Adipocyte (in vitro differentiated cells): Measurements from ENCODE around the gene CIDEB.

Experiments used
- DNase-seq: peaks from one replicate; pipeline ENCODE4 v3.0.0-alpha.2; 2015; ENCODE audit warnings: low read depth
- H3K27me3 ChIP-seq: replicated peaks from 2 replicates; pipeline ENCODE4 v1.7.0; 2013; ENCODE audit warnings: mild to moderate bottlenecking, low read length, moderate library complexity; ENCODE audit not compliant: control insufficient read depth, insufficient read depth
- H3K36me3 ChIP-seq: 2 replicates; pipeline ENCODE4 v1.7.0; 2013; ENCODE audit warnings: low read length, mild to moderate bottlenecking, moderate library complexity; ENCODE audit not compliant: control insufficient read depth, insufficient read depth, severe bottlenecking
- H3K4me1 ChIP-seq: 2 replicates; pipeline ENCODE4 v1.7.0; 2013; ENCODE audit warnings: mild to moderate bottlenecking, low read length, moderate library complexity; ENCODE audit not compliant: control insufficient read depth, insufficient read depth
- H3K4me3 ChIP-seq: 2 replicates; pipeline ENCODE4 v1.7.0; 2013; ENCODE audit warnings: mild to moderate bottlenecking, low read length, moderate library complexity
- H3K9ac ChIP-seq: 2 replicates; pipeline ENCODE4 v1.7.0; 2013; ENCODE audit warnings: mild to moderate bottlenecking, low read length, moderate library complexity
- H3K9me3 ChIP-seq: 2 replicates; pipeline ENCODE4 v1.7.0; 2013; ENCODE audit warnings: mild to moderate bottlenecking, low read length, moderate library complexity; ENCODE audit not compliant: control insufficient read depth

Gene CIDEB

GRCh38 chr14:24261969-24262327 is 45.8 kb downstream of the CIDEB start:
- Histone ChIP-seq H3K9me3 (no peaks in the 10 kb centered on the region), H3K36me3 (peaks cover 17% of the 10 kb centered on the region), H3K4me3 (no peak overlapping the region), H3K4me1 (peaks cover 10% of the 10 kb centered on the region), H3K9ac (no peak overlapping the region), H3K27me3 (no peaks in the 10 kb centered on the region)
- no peak for DNase-seq

- peaks cover 12% of the 10 kb centered on the region for H3K36me3 ChIP-seq
- DNase-seq: no peak
- H3K9me3 ChIP-seq: no peaks in the 10 kb centered on the region
- H3K4me1 ChIP-seq: peaks cover 10% of the 10 kb centered on the region
- no peak overlapping the region for H3K9ac ChIP-seq
- no peaks in the 10 kb centered on the region for H3K27me3 ChIP-seq
- H3K4me3 ChIP-seq: no peak overlapping the region
Observed at GRCh38 chr14:24261256-24261968, 46.4 kb downstream of the CIDEB start.

- DNase-seq: no peak
- Histone ChIP-seq H3K27me3 (no peaks in the 10 kb centered on the region), H3K9me3 (no peaks in the 10 kb centered on the region), H3K4me3 (no peak overlapping the region), H3K9ac (no peak overlapping the region), H3K36me3 (peaks cover 7% of the 10 kb centered on the region), H3K4me1 (peaks cover 10% of the 10 kb centered on the region)
Observed at GRCh38 chr14:24260780-24261157, 47.0 kb downstream of the CIDEB start.

- H3K4me1 ChIP-seq: peaks cover 10% of the 10 kb centered on the region
- no peaks in the 10 kb centered on the region for H3K9me3 ChIP-seq
- no peak overlapping the region for H3K9ac ChIP-seq
- H3K27me3 ChIP-seq: no peaks in the 10 kb centered on the region
- no peak for DNase-seq
- H3K4me3 ChIP-seq: no peak overlapping the region
- H3K36me3 ChIP-seq: peaks cover under 1% of the 10 kb centered on the region
Observed at GRCh38 chr14:24260026-24260779, 47.6 kb downstream of the CIDEB start.

- Histone ChIP-seq H3K9me3 (no peaks in the 10 kb centered on the region), H3K4me1 (peaks cover 10% of the 10 kb centered on the region), H3K9ac (no peak overlapping the region), H3K27me3 (no peaks in the 10 kb centered on the region), H3K36me3 (no peaks in the 10 kb centered on the region), H3K4me3 (no peak overlapping the region)
- peak; percentile 55 for DNase-seq
Observed at GRCh38 chr14:24259282-24260025, 48.3 kb downstream of the CIDEB start.

- H3K4me1 ChIP-seq: peaks cover 10% of the 10 kb centered on the region
Observed at GRCh38 chr14:24258548-24259265, 49.1 kb downstream of the CIDEB start.

GRCh38 chr14:24258119-24258518 is 49.7 kb downstream of the CIDEB start:
- Histone ChIP-seq H3K4me1 (peaks cover 10% of the 10 kb centered on the region), H3K9me3 (no peaks in the 10 kb centered on the region), H3K27me3 (no peaks in the 10 kb centered on the region), H3K36me3 (no peaks in the 10 kb centered on the region), H3K9ac (no peak overlapping the region), H3K4me3 (no peak overlapping the region)
- no peak for DNase-seq

More at GRCh38 chr14:24258548-24259265, 49.1 kb downstream of the CIDEB start:
- no peak for DNase-seq
- Histone ChIP-seq H3K4me3 (no peak overlapping the region), H3K9ac (no peak overlapping the region), H3K9me3 (no peaks in the 10 kb centered on the region), H3K36me3 (no peaks in the 10 kb centered on the region), H3K27me3 (no peaks in the 10 kb centered on the region)

GRCh38 chr14:24256960-24257359 is 50.8 kb downstream of the CIDEB start:
- no peak overlapping the region for H3K4me3 ChIP-seq
- DNase-seq: no peak
- no peaks in the 10 kb centered on the region for H3K36me3 ChIP-seq
- H3K27me3 ChIP-seq: no peaks in the 10 kb centered on the region
- peaks cover 11% of the 10 kb centered on the region for H3K4me1 ChIP-seq
- no peaks in the 10 kb centered on the region for H3K9me3 ChIP-seq
- H3K9ac ChIP-seq: no peak overlapping the region

GRCh38 chr14:24255931-24256711 is 51.7 kb downstream of the CIDEB start:
- no peak for DNase-seq
- Histone ChIP-seq H3K4me3 (no peak overlapping the region), H3K27me3 (no peaks in the 10 kb centered on the region), H3K4me1 (peaks cover 16% of the 10 kb centered on the region), H3K9me3 (no peaks in the 10 kb centered on the region), H3K36me3 (no peaks in the 10 kb centered on the region), H3K9ac (no peak overlapping the region)

- no peaks in the 10 kb centered on the region for H3K9me3 ChIP-seq
- H3K9ac ChIP-seq: no peak overlapping the region
- H3K36me3 ChIP-seq: no peaks in the 10 kb centered on the region
- no peak for DNase-seq
- no peaks in the 10 kb centered on the region for H3K27me3 ChIP-seq
- H3K4me1 ChIP-seq: peaks cover 16% of the 10 kb centered on the region
- H3K4me3 ChIP-seq: no peak overlapping the region
Observed at GRCh38 chr14:24255438-24255837, 52.3 kb downstream of the CIDEB start.
